ENCODE measurements around the gene LMF1.

LMF1 gene

DNA sequence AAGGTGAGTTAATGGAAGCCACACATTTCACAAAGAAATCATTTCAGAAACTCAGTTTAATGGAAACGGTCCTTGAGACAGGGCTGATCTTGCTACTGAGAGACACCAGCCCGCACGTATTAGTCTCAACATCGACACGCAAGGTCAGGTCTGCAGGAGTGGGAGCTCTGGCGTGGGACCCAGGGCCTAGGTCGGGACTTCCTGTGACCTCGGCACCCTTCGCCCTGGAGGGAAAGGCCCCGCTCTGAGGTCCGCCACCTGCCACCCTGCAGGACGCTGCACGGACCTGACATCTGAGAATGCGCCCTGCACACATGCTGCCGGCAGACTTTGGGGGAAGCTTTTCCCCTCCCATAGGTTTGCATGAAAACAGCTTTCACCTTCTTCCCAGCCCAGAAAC is 59.7 kb downstream of the LMF1 start:
- DNase-seq = no peak

- no peak for DNase-seq
Observed at GRCh38 chr16:910181-910580, 60.6 kb downstream of the LMF1 start.

DNA sequence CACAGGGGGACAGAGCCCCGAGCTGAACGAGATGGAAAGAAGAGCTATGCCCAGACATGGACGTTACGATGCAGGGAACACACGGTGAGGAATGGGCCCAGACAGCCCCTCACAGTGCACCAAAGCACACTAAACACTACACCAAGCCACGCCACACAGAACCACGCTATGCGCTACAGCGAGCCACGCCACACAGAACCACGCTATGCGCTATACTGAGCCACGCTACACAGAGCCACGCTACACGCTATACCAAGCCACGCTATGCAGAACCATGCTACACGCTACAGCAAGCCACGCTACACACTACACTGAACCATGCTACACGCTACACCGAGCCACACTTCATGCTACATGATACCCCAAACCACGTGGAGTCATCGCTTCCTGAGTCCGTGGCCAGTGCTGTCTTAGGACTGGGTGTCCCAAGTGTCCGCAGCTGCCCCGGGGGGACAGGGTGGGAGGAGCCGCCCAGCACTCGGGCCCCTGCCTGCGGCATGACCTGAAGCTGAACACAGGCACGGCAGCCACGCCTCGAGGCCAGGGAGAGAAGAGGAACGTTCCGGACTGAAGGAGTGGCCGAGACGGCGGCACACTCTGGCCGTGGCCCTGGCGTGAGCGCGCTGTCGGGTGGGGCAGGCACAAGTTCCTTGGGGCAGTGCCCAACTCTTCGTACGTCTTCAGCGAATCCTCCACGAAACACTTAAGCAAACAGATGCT is 61.3 kb downstream of the LMF1 start:
- no peak for DNase-seq

GRCh38 chr16:908526-909155 is 62.1 kb downstream of the LMF1 start:
- DNase-seq = no peak

DNA sequence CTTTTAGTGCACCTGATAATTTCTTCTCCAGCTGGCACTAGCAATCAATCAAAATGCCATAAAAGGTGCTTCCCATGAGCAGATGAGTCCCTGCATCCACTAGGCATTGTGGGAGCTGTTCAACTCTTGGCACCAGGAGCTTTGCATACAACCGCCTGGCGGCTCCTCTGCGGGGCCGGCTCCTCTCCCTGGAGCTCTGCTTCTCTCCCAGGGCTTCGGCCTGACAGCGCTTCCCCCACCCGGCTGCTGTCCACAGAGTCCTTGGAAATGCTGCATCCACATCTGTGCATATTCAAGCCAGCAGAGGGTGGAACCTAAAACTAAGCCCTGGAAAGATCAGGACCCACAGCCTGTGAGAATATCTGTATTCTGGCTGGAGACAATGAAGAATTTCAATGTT is 62.9 kb downstream of the LMF1 start:
- no peak for DNase-seq

DNA sequence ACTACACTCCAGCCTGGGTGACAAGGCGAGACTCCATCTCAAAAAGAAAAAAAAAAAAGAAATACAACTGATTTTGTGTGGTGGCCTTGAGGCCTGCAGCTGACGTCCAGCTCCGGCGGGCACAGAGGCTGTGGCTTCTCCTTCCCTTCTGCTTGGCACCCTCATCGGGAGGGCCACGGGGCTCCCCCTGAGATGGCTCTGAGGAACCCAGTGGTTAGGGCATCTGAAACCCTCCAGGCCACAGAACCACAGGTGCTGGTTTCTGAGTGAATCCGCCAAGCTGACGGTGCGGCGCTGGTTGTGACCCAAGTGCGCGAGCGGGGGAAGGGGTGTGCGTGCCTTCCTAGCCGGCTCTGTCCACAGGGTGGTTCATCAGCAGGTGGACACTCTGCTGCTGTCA is 63.4 kb downstream of the LMF1 start:
- no peak for DNase-seq

- no peak for DNase-seq
Observed at GRCh38 chr16:906296-906695, 64.5 kb downstream of the LMF1 start.

DNA sequence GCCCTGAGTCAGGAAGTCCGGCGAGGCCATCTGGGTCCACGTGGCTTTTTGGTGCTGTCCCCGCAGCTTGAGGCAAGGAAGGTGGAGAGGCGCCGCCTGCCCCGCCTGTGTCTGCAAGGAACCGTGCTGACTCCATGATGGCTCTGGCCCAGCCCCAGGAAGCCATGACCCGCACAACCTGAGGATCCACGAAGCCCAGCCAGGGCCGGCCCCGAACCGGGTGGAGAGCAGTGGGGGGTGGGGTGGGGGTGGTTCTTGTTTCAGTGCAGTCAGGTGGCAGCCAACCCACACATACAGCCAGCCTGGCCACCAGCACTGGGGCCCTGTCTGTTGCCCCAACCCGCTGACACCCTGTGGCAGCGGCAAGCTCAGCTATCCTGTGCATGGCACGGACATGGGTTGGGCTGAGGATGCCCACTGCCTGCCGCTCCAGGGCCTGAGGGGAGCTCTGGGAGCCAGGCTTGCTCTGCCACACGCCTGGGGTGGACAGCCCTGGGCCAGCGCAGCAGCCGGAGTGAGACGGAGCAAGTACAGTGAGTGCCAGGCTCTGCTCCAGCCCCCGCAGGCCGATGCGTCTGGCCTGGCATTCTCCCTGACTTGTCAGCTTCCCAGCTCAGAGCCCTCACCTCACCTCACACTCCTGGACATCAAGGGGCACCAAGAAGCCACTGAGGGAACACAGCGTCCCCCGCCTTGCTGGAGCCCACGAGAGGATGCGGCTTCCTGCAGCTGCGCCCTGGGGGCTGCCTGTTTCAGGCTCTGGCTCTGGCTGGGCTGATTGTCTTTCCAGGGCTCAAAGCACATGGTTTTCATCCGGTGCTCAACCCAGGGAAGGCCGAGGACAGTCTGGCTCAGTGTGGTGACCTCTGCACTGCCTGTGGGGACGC is 68.8 kb downstream of the LMF1 start:
- DNase-seq = no peak

DNA sequence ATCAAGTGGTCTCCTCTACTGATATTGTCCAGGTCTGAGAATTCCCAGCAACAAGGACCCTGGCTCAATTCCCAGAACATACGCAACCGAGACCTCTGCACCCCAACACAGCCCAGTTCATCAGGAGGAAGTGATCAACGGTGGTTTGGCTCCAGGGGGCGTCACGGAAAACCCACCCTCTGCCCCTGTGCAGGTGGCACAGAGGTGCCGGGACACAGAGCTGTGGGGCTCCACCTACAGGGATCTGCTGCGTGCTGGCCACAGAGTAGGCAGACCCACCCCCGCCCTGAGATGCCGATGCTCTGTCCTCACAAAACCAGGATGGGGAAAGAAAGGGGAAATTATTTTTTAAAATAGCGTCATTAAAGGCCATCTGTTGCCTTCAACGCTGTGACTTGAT is 69.6 kb downstream of the LMF1 start:
- DNase-seq = no peak

DNA sequence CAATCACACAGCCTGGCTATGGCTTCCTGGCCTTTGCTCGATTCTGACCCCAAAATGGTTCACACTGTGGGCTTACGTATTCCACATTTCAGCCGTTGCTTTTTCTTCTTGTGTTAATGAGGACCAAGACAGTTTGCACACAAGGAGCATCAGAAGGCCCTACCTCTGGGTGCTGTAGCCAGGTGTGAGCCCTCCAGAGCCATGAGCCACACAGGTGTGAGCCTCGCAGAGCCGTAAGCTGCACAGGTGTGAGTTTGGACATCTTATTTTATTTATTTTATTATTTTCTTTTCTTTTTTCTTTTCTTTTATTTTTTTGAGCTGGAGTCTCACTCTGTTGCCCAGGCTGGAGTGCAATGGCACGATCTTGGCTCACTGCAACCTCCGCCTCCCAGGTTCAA is 70.6 kb downstream of the LMF1 start:
- no peak for DNase-seq

GRCh38 chr16:899683-900060 is 71.1 kb downstream of the LMF1 start:
- DNase-seq = no peak

- no peak for DNase-seq
Observed at GRCh38 chr16:898761-899682, 71.8 kb downstream of the LMF1 start.

GRCh38 chr16:898216-898615 is 72.6 kb downstream of the LMF1 start:
- no peak for DNase-seq

DNA sequence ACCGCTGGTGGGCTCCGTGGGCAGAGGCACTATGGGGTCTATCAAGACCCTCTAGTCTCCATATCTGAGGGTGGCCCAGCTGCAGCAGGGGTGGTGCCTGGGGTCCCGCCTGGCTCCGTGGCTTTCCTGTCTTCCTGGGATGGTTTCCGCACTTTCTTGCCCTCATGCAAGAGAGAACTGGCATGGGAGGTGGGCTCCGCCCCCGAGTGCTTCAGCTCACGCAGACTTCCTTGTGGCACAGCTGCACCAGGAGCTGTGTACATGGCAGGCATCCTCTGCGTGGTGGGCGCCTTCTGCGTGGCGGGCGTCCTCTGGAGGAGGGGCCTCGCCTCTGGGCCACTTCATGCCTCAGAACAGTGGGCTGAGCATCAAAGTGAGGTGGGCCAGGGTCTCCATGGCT is 73.1 kb downstream of the LMF1 start:
- no peak for DNase-seq

DNA sequence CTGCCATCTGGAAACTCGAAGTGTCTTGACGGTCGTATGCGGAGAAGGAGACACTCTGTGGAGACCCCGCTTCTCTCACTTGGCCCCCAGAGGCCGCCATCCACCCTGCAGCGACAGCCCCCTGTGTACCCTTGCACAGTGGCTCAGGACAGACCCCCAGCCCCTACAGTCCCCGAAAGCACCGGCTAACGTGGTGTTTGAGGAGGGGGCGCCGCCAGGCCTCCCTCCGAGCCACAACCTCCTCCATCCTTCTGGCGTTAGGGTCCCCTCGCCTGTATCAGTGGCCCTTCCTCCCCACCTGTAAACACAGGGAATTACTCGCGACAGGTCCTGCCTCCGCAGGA is 73.6 kb downstream of the LMF1 start:
- no peak for DNase-seq

DNA sequence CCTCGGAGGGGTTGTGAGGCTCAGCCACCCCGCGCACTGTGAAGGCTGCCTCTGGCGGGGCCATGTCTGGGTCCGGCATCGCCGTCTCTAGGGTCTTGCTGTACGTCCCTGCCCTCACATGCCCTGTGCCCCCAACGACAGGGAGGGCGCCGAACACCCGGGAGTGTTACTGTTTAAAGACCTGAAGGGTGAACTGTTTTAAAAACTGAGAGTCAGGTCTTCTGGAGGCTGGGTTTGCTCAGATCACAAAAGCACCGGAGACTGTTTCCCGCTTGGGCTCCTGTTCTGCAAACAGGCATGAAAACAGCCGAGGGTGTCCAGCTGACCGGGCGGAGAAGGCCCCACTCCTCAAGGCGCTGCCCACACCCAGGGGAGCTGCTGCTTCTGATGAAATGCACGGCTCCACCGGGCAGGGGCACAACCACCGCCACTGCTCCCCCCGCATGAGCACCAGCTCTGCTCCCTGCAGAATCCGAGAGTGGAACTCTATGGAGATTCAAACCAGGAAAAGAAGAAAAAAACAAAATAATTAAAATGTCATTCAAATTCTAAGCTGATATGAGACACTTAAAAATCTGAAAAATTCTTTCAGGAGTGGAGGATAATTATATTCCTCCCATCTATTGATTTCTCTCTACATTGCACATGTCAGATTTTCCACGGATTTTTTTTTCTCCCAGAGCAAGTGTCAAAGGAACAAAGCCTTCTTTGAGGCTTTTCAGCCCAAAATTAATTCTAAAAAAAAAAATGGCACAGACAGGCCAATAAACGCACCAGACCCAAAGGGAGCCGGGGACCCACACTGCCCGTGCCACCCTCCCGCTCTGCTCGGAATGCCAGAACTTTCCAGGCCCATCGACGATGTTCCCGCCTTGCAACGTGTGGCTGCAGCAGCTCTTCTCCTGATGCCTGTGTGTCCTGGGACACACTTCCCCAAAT is 74.3 kb downstream of the LMF1 start:
- DNase-seq = no peak

GRCh38 chr16:895371-895770 is 75.4 kb downstream of the LMF1 start:
- DNase-seq = no peak

DNA sequence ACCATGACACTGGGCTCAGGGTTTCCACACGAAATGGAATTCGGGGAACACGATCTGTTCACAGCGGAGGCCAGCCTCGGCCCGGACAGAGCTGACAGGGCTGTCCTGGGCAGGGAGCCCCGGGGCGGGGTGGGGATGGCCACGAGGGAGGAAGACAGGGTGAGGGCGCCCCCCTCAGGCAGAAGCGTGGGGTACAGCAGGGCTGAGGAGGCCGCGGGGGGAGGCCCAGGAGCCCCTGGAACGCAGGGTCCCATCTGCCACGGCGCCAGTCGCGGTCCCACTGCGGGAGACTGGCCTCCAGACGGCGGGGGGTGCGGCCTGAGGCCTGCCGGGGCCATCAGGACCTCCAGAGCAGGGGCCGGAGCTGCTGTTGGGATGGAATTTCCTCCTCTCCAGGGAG is 75.9 kb downstream of the LMF1 start:
- no peak for DNase-seq

- no peak for DNase-seq
Observed at GRCh38 chr16:894136-894535, 76.6 kb downstream of the LMF1 start.

DNA sequence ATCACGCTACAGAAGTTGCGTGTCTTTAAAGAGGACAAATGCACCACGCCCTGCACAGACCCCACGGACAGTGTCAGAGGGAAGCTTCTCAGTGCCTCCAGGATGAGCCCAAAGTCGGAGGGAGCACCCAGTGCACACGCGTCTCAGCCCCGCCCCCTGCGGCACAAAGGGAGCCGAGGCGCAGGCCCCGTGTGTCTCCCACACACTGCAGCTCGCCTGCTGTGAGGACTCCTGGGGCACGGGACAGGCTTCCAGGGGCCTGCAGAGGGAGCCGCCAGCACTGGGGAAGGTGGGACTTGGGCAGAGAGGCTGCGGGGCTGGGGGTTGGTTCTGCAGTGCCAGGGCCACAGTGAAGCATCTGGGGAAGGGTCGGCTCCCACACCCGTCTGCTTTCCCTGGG is 77.4 kb downstream of the LMF1 start:
- no peak for DNase-seq

GRCh38 chr16:892536-893255 is 78.1 kb downstream of the LMF1 start:
- DNase-seq = no peak
